Muscle of arm (tissue), 12 donors: ENCODE measurements around the gene RALGAPA1. TPM values are rescaled to one million over a fixed set of nuclear protein-coding genes. Genes with fewer than 3 reads are reported as not detected.

Experiments
- DNase-seq: peaks from one replicate; pipeline ENCODE4 v3.0.0-alpha.2; 2013
- polyA plus RNA-seq, 12 donors: library from polyadenylated mRNA; unstranded; fragments of 120-200 nt; gene quantifications; one replicate each; pipeline ENCODE4 v1.2.1, GENCODE V29; 2013; ENCODE audit not compliant: insufficient read length in 12 of 12

The RALGAPA1 gene
- polyA plus RNA-seq, 12 donors: 22.9 to 43.7 (median 32.1) TPM; not detected in 1

- no peak for DNase-seq
Measured at GRCh38 chr14:35492569-35493014, 316.5 kb downstream of the RALGAPA1 start.

Other genes starting within 250 kb of the RALGAPA1 start
- 10 to 100 TPM in 10 of 12 donors, 1 to 10 TPM in 1, not detected in 1; 7.4 to 30.5 (median 24.6) TPM for gene BRMS1L, start 17.0 kb upstream of the RALGAPA1 start, polyA plus RNA-seq